Upper lobe of right lung (tissue), 1 donor: ENCODE measurements around the gene MYCL. TPM values are rescaled to one million over a fixed set of nuclear protein-coding genes. Genes with fewer than 3 reads are reported as not detected.

Source experiments
- ATAC-seq: fragments of 200-7000 bp; cut with Tn5 transposase; one replicate; pipeline ENCODE4 v1.9.1; 2020; ENCODE audit warnings: mild to moderate bottlenecking, moderate library complexity
- DNase-seq: peaks from one replicate; pipeline ENCODE4 v3.0.0-alpha.2; 2020
- H3K27ac ChIP-seq: fragments of 200-600 bp; one replicate; pipeline ENCODE4 v1.8.0; 2022
- H3K27me3 ChIP-seq: fragments of 200-600 bp; one replicate; pipeline ENCODE4 v1.8.0; 2022; ENCODE audit warnings: mild to moderate bottlenecking
- H3K36me3 ChIP-seq: fragments of 200-600 bp; one replicate; pipeline ENCODE4 v1.8.0; 2022
- H3K4me1 ChIP-seq: fragments of 200-600 bp; one replicate; pipeline ENCODE4 v1.8.0; 2022
- H3K4me3 ChIP-seq: fragments of 200-600 bp; one replicate; pipeline ENCODE4 v1.8.0; 2022; ENCODE audit warnings: mild to moderate bottlenecking
- H3K9me3 ChIP-seq: fragments of 200-600 bp; one replicate; pipeline ENCODE4 v1.8.0; 2022
- intact Hi-C: fragments of 100-400 bp; cut with DNase I; formaldehyde crosslinking; loops from one replicate; pipeline ENCODE4 v1.11.0; 2022
- total RNA-seq: library from RNA; stranded (reverse); fragmentation: NEBNext Ultra II Directional; extraction: Animal tissue kit (Norgen Biotek cat#: 25700); gene quantifications from one replicate; pipeline ENCODE4 v1.2.1, GENCODE V29; 2021
- TF ChIP-seq, protein P1 (sequence below): fragments of 200-600 bp; IDR thresholded peaks from one replicate; pipeline ENCODE4 v1.8.0; 2022; ENCODE audit warnings: antibody characterized with exemption
- donor health status: DM: no; HTN: yes; CAD: no; lungs with severe emphysema.

MYCL gene
- total RNA-seq, 1 donor from 2014 or later, result 3.6 TPM

DNA sequence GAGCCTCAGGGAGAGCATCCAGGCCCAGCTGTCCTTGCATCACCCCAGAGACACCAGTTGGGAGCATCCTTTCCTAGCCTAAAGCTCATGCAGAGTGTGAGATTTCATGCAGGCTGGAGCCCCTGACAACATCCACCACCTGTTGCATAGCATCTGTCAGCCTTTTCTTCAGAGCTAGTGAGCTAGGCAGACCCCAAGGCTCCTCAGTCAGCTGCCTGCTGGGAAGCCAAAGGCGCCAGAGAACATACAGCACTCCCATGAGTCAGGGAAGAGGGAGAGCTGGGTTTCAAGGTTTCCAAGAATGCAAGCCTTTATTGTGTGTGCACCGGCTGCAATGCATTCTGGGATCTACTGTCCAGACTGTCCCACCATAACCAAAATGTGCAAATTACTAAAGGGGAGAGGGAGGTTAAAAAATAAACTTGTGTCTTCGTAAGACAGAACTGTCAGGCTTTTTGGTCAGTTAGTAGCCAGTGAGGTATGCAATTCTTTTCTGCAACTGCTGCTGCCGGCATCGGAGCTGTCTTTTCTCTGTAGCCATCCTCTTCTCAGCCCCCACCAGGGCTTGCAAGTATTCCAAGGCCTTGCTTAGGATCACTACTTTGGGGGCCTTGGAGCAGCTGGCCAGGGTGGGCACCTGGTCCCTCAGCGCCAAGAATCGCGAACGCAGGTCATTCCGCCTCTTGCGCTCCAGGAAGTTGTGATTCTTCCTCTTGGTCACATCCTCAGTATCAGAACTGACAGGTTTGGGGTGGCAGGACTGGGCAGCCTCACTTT, 4.6 kb downstream of the MYCL start:
- TF ChIP-seq, protein P1, sequence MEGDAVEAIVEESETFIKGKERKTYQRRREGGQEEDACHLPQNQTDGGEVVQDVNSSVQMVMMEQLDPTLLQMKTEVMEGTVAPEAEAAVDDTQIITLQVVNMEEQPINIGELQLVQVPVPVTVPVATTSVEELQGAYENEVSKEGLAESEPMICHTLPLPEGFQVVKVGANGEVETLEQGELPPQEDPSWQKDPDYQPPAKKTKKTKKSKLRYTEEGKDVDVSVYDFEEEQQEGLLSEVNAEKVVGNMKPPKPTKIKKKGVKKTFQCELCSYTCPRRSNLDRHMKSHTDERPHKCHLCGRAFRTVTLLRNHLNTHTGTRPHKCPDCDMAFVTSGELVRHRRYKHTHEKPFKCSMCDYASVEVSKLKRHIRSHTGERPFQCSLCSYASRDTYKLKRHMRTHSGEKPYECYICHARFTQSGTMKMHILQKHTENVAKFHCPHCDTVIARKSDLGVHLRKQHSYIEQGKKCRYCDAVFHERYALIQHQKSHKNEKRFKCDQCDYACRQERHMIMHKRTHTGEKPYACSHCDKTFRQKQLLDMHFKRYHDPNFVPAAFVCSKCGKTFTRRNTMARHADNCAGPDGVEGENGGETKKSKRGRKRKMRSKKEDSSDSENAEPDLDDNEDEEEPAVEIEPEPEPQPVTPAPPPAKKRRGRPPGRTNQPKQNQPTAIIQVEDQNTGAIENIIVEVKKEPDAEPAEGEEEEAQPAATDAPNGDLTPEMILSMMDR, result no peak
- intact Hi-C loops, result no loop called here
- H3K4me1 ChIP-seq, result peaks cover 28% of the 10 kb centered on the region

DNA sequence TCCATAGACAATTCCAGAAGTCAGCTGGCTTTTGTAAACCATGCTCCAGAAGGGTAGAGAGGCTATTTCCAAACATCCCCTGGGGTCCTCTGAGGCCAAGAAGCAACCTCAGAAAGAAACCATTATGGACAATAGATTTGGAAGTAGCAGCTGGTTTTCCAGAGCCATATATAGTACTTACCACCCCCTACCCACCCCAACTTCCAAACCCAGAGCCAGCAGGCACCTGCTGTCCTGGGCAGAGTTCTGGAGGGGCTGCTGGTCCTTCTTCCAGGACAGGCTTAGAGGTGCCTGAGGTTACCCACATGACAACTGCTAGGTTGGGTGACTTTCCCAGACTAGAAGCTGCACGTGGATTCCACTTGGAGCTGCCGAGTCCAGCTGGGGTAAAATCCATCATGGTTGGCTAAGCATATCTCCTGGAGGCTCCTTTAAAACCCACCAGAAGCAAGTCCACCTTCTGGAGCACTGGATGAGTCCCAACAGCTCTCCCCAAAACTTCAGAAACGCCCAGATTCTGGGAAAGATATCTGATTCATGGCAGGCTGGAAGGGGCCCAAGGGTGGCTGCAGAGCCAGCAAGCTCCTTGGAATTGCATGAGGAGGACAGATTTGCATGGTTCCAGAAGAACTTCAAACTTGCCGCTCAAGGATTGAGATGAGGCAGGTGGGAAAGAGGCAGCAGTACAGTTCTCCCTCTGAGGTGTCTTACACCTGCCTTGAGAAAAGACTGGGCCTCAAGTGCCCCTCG, 5.8 kb downstream of the MYCL start:
- H3K4me3 ChIP-seq, result no peak overlapping the region
- no peaks in the 10 kb centered on the region for H3K36me3 ChIP-seq
- no peaks in the 10 kb centered on the region for H3K27me3 ChIP-seq
- DNase-seq (no peak), ATAC-seq (no peak)
- intact Hi-C loops, result no loop called here
- H3K4me1 ChIP-seq, result peaks cover 25% of the 10 kb centered on the region
- H3K9me3 ChIP-seq, result no peaks in the 10 kb centered on the region
- TF ChIP-seq, protein P1, result no peak
- H3K27ac ChIP-seq, result no peak overlapping the region

More for the DNA sequence above, 4.6 kb downstream of the MYCL start:
- no peak for DNase-seq
- Histone ChIP-seq H3K27ac (no peak overlapping the region), H3K27me3 (no peaks in the 10 kb centered on the region), H3K9me3 (no peaks in the 10 kb centered on the region), H3K36me3 (no peaks in the 10 kb centered on the region), H3K4me3 (no peak overlapping the region)
- ATAC-seq, result no peak

DNA sequence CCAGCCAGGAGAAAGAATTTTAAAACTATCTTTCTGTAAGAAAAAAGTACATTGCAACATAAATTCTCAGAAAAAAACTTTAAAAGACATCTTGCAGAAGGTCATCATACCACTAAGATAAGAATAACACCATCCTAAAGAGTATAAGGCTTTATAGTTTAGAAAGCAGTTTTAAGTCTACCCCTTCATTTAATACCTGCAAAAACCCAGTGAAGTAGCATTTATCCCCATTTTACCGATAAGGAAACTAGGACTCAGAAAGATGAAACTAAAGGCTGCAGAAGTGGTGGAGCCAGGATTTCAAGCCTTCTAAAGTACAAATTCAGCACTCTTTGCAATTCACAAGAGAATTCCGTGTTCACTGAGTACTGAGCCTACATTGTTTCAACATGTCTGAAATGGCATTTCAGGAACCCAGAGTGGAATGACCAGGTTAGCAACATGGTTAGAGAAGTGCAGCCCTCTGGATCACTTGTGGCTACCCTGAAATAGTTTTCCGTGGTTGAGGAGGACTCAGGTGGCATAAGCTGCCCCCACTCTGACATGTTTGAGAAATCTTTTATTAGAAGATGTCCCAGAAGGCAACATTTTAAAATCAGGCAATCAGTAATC, 6.7 kb downstream of the MYCL start:
- ATAC-seq (peak; percentile 70), DNase-seq (no peak)
- peaks cover 19% of the 10 kb centered on the region for H3K4me1 ChIP-seq
- H3K4me3 ChIP-seq, result no peak overlapping the region
- H3K27ac ChIP-seq, result no peak overlapping the region
- TF ChIP-seq, protein P1, result no peak
- H3K27me3 ChIP-seq, result no peaks in the 10 kb centered on the region
- no peaks in the 10 kb centered on the region for H3K36me3 ChIP-seq
- intact Hi-C loops, result no loop called here
- H3K9me3 ChIP-seq, result no peaks in the 10 kb centered on the region

DNA sequence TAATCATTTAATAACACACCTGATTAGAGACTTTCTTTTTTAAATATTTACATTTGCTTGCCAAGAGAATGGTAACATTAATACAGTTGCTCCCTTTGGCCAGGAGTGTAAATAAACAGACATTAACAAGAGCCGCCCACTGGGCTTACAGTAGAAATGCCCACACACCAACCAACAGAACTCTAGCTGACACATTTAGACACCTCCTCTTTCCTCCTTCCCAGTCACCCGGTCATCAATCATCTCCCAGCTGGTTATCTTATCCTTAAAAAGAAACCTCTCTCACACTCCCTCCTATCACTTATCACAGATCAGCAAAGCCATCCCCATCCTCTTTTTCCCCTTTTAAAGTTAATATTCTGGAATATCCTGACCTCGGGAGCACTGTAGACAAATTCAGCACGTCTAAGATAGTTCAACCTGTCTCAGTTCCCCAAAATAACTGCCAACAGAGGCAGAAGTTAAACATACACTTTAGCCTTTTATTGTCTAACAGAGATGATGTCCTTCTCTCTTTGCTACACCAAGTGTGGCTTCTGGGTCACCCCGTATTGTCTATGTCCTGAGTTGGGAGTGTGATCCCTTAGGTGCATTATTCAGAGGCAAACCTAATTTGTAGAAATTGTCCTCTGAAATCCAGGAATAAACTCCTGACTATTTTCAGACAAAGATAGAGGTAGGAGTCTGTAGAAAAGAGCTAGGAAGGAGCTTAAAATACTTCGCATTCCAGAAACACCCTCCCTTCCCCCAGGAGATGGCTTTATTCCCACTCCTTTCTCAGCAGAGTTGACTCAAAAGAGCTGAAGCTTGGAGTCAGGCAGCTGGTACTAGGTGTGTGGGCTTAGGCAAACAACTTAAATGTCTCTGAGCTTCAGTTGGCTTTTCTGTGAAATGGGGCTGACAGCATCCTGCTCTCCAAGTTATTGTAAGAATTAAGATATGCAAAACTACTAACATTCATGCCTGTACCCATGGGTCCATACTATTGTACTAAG, 8.8 kb downstream of the MYCL start:
- Histone ChIP-seq H3K9me3 (no peaks in the 10 kb centered on the region), H3K27ac (no peak overlapping the region)

More for the DNA sequence above, 8.8 kb downstream of the MYCL start:
- DNase-seq (no peak), ATAC-seq (peak; percentile 73)
- TF ChIP-seq, protein P1, result no peak
- Histone ChIP-seq H3K4me1 (peaks cover 19% of the 10 kb centered on the region), H3K4me3 (no peak overlapping the region), H3K27me3 (no peaks in the 10 kb centered on the region), H3K36me3 (no peaks in the 10 kb centered on the region)
- intact Hi-C loops, result no loop called here
